ENCODE measurements around the gene SH2D3C.

DNA sequence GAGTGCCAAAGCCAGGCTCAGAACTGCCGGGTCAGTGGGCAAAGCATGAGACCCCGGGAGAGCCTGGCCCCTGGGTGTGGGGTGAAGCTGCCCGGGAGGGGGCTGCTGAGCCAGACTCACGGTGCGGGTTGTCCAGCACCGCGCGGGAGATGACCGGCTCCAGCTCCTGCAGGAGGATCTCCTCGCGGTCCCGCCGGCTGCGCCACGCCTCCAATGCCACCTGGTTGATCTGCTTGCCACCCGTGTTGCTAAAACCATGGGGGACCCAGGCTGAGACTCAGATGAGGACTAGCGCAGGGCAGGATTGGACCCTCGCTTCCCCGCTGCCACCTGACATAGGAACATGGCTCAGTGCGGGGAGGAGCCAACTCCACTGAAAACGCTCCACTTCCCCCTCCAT, 46.0 kb downstream of the SH2D3C start:
- no peak for TF ChIP-seq GATA2 (IDR thresholded peaks at IDR 0.05; ENCODE audit: low read depth, low read length)
- no peak for TF ChIP-seq GATA3 (IDR thresholded peaks at IDR 0.05; ENCODE audit: low read depth, low read length)

All from SH-SY5Y (cell line).